GM18870 (cell line): Measurements from ENCODE around the gene F5.

ENCODE experiments used
- ATAC-seq: cut with Tn5 transposase; IDR thresholded peaks from one replicate; pipeline ENCODE4 v1.9.1; 2021; ENCODE audit warnings: moderate library complexity; ENCODE audit not compliant: unreplicated experiment

F5 gene

GRCh38 chr1:169586395-169587255 lies at the start of gene F5:
F5 (minus strand) TSS chr1:169586481; CDS start chr1:169586386, 95 bp downstream.
- ATAC-seq: peak; percentile 75

- no peak for ATAC-seq
Observed at GRCh38 chr1:169634877-169635276, 48.6 kb upstream of the F5 start.

- ATAC-seq: no peak
Observed at GRCh38 chr1:169634145-169634544, 47.9 kb upstream of the F5 start.

- ATAC-seq: no peak
Observed at GRCh38 chr1:169631249-169631648, 45.0 kb upstream of the F5 start.

- no peak for ATAC-seq
Observed at GRCh38 chr1:169630006-169630405, 43.7 kb upstream of the F5 start, which contains the start of gene SELP. SELP (minus strand) TSS chr1:169630124; CDS start chr1:169630074, 50 bp downstream.

- ATAC-seq: no peak
Observed at GRCh38 chr1:169624912-169625311, 38.6 kb upstream of the F5 start.

GRCh38 chr1:169624122-169624521 lies 37.8 kb upstream of the F5 start:
- ATAC-seq: no peak

GRCh38 chr1:169623132-169623926 lies 37.0 kb upstream of the F5 start:
- ATAC-seq: no peak

- ATAC-seq: no peak
Observed at GRCh38 chr1:169620565-169620964, 34.3 kb upstream of the F5 start.

GRCh38 chr1:169618367-169618766 lies 32.1 kb upstream of the F5 start:
- no peak for ATAC-seq

- no peak for ATAC-seq
Observed at GRCh38 chr1:169615803-169616202, 29.5 kb upstream of the F5 start.

GRCh38 chr1:169610858-169611257 lies 24.6 kb upstream of the F5 start:
- ATAC-seq: no peak

- no peak for ATAC-seq
Observed at GRCh38 chr1:169610108-169610507, 23.8 kb upstream of the F5 start.

- no peak for ATAC-seq
Observed at GRCh38 chr1:169608226-169608625, 21.9 kb upstream of the F5 start.

- ATAC-seq: peak; percentile 87
Observed at GRCh38 chr1:169604781-169605560, 18.7 kb upstream of the F5 start.

- ATAC-seq: no peak
Observed at GRCh38 chr1:169601096-169601881, 15.0 kb upstream of the F5 start.

- no peak for ATAC-seq
Observed at GRCh38 chr1:169595764-169596711, 9.8 kb upstream of the F5 start.

GRCh38 chr1:169594391-169594790 lies 8.1 kb upstream of the F5 start:
- peak; percentile 54 for ATAC-seq

GRCh38 chr1:169590932-169591331 lies 4.7 kb upstream of the F5 start:
- no peak for ATAC-seq
